Right lobe of liver (tissue), 6 donors: Measurements from ENCODE around the gene RBM26. TPM values are rescaled to one million over a fixed set of nuclear protein-coding genes. Genes with fewer than 3 reads are reported as not detected.

ENCODE experiments used
- ATAC-seq, 4 donors: fragments of 200-7000 bp; cut with Tn5 transposase; one replicate each; pipeline ENCODE4 v1.9.1; 2020; ENCODE audit warnings: mild to moderate bottlenecking in 4 of 4, moderate library complexity in 4 of 4
- DNase-seq, 3 donors: peaks; one replicate each; pipeline ENCODE4 v3.0.0-alpha.2; 2020
- H3K27ac ChIP-seq, 3 donors: fragments of 200-600 bp; one replicate each; pipeline ENCODE4 v1.8.0; 2022
- H3K27me3 ChIP-seq, 2 donors: fragments of 200-600 bp; one replicate each; pipeline ENCODE4 v1.8.0; 2022
- H3K36me3 ChIP-seq, 4 donors: fragments of 200-600 bp; sonication (generic) in 1 of 4; one replicate each; pipeline versions ENCODE4 v1.5.1 to v1.8.0; 2017 to 2022; ENCODE audit warnings: control low read depth in 1 of 4
- H3K4me1 ChIP-seq, 4 donors: fragments of 200-600 bp; sonication (generic) in 1 of 4; one replicate each; pipeline versions ENCODE4 v1.5.1 to v1.8.0; 2017 to 2022; ENCODE audit warnings: control low read depth in 1 of 4
- H3K4me3 ChIP-seq, 3 donors: fragments of 200-600 bp; one replicate each; pipeline ENCODE4 v1.8.0; 2022
- H3K9me3 ChIP-seq, 4 donors: fragments of 200-600 bp; sonication (generic) in 1 of 4; one replicate each; pipeline versions ENCODE4 v1.5.1 to v1.8.0; 2017 to 2022; ENCODE audit warnings: control low read depth in 1 of 4
- CTCF ChIP-seq, 4 donors: fragments of 200-600 bp in 3 of 4; fragments of 450-650 bp in 1 of 4; IDR thresholded peaks; one replicate each; pipeline versions ENCODE4 v1.5.1 to v1.8.0; 2016 to 2022; ENCODE audit warnings: antibody characterized with exemption in 4 of 4, mild to moderate bottlenecking in 2 of 4
- POLR2A ChIP-seq: fragments of 450-650 bp; IDR thresholded peaks from one replicate; pipeline ENCODE4 v1.6.1; 2017; ENCODE audit warnings: antibody characterized with exemption, mild to moderate bottlenecking
- WGBS: methylation state at CpG from one replicate; pipeline ENCODE4 v1.1.6; 2018; ENCODE audit warnings: low coverage, low lambda C conversion rate; ENCODE audit not compliant: insufficient coverage; ENCODE audit errors: missing lambda C conversion rate; 5-methylcytosine and 5-hydroxymethylcytosine counted together
- intact Hi-C, 2 donors: fragments of 100-400 bp; cut with DNase I; formaldehyde crosslinking; loops; one replicate each; pipeline versions ENCODE4 v1.11.2 to v1.14.1; 2022
- total RNA-seq, 6 experiments: library from RNA; depleted of rRNA in 2 of 6; stranded (reverse); fragments of >200 nt in 2 of 6; fragmentation: NEBNext Ultra II Directional in 3 of 6; extraction: Animal tissue kit (Norgen Biotek cat#: 25700) in 3 of 6; gene quantifications; one replicate each; pipeline versions ENCODE4 v1.1.0 to v1.2.4, GENCODE V29; 2016 to 2023
- donor health status: DM: no; HTN: yes; CAD: no.
- donor health status: DM: no; HTN: no; CAD: no.
- donor health status: DM: no; HTN: no; CAD: no.
- donor health status: DM: no; HTN: yes; CAD: no.
- donor health status: DM: no; HTN: yes; CAD: no.

Gene RBM26
- total RNA-seq, 6 experiments from 2014 or later, result 12.9 to 16.7 (median 15.1) TPM

- no peaks in the 10 kb centered on the region for H3K36me3 ChIP-seq
- WGBS, result 71% methylated on average over 4 of the region's 4 CpGs
- H3K4me1 ChIP-seq, result peaks cover 0 to 39% (median 12%) of the 10 kb centered on the region in 4 donors
- DNase-seq (no peak), ATAC-seq (no peak)
- no peaks in the 10 kb centered on the region for H3K27me3 ChIP-seq
- no peaks in the 10 kb centered on the region for H3K9me3 ChIP-seq
- no peak overlapping the region for H3K4me3 ChIP-seq
- intact Hi-C loops, result no loop called here
- no peak overlapping the region for H3K27ac ChIP-seq
- TF ChIP-seq POLR2A (no peak), CTCF (IDR thresholded peaks at IDR 0.05) (no peak)
Measured at GRCh38 chr13:79407349-79407979, 1.4 kb upstream of the RBM26 start.

- Histone ChIP-seq H3K27ac (peak overlapping the region; percentile 86 to 90 (median 89)), H3K4me1 (peaks cover 0 to 46% (median 12%) of the 10 kb centered on the region in 4 donors), H3K27me3 (no peaks in the 10 kb centered on the region), H3K4me3 (peak overlapping the region; percentile 82 to 85 (median 84)), H3K36me3 (no peaks in the 10 kb centered on the region), H3K9me3 (no peaks in the 10 kb centered on the region)
- TF ChIP-seq CTCF (IDR thresholded peaks at IDR 0.05), result no peak
- no peak for TF ChIP-seq POLR2A
- intact Hi-C loops, result no loop called here
- DNase-seq, result no peak
- ATAC-seq, result peak in 3 of 4 donors; percentile 34 to 54 (median 34)
- WGBS, result 9% methylated on average over 4 of the region's 4 CpGs
Measured at GRCh38 chr13:79406597-79406908, 498 bp upstream of the RBM26 start.

- no peaks in the 10 kb centered on the region for H3K9me3 ChIP-seq
- peaks cover 0 to 52% (median 12%) of the 10 kb centered on the region in 4 donors for H3K4me1 ChIP-seq
- WGBS, result 0% methylated on average over 5 of the region's 19 CpGs
- ATAC-seq (peak; percentile 6 to 28 (median 14)), DNase-seq (peak in 1 of 3 donors; percentile 56)
- TF ChIP-seq POLR2A (no peak), CTCF (IDR thresholded peaks at IDR 0.05) (no peak)
- H3K27me3 ChIP-seq, result no peaks in the 10 kb centered on the region
- H3K27ac ChIP-seq, result peak overlapping the region; percentile 86 to 90 (median 89)
- intact Hi-C loops, result no loop called here
- H3K36me3 ChIP-seq, result no peaks in the 10 kb centered on the region
- peak overlapping the region; percentile 82 to 85 (median 84) for H3K4me3 ChIP-seq
Measured at GRCh38 chr13:79405501-79405830, 589 bp downstream of the RBM26 start.

GRCh38 chr13:79404985-79405384, 1.1 kb downstream of the RBM26 start:
- Histone ChIP-seq H3K27ac (peak overlapping the region in 2 of 3 donors; percentile 89 to 90), H3K4me1 (peaks cover 0 to 52% (median 12%) of the 10 kb centered on the region in 4 donors), H3K27me3 (no peaks in the 10 kb centered on the region), H3K36me3 (no peaks in the 10 kb centered on the region), H3K4me3 (peak overlapping the region; percentile 82 to 85 (median 84)), H3K9me3 (no peaks in the 10 kb centered on the region)
- 2% methylated on average over 10 of the region's 10 CpGs for WGBS
- ATAC-seq, result peak in 1 of 4 donors; percentile 29
- TF ChIP-seq CTCF (IDR thresholded peaks at IDR 0.05) (no peak), POLR2A (peak; percentile 22)
- no peak for DNase-seq
- intact Hi-C loops, result no loop called here
